LHCN-M2 (cell line): ENCODE data around the gene CSMD2. TPM values are rescaled to one million over a fixed set of nuclear protein-coding genes. Genes with fewer than 3 reads are reported as not detected.

Experiments used
- DNase-seq: peaks from one replicate; pipeline ENCODE4 v3.0.0-alpha.2; 2012; ENCODE audit warnings: low read depth
- total RNA-seq: library from RNA; depleted of rRNA; stranded (reverse); fragments of >200 nt; gene quantifications from 2 replicates; pipeline ENCODE4 v1.2.3, GENCODE V29; 2014

The CSMD2 gene
- total RNA-seq, 1 experiment from 2014 or later: not detected

DNA sequence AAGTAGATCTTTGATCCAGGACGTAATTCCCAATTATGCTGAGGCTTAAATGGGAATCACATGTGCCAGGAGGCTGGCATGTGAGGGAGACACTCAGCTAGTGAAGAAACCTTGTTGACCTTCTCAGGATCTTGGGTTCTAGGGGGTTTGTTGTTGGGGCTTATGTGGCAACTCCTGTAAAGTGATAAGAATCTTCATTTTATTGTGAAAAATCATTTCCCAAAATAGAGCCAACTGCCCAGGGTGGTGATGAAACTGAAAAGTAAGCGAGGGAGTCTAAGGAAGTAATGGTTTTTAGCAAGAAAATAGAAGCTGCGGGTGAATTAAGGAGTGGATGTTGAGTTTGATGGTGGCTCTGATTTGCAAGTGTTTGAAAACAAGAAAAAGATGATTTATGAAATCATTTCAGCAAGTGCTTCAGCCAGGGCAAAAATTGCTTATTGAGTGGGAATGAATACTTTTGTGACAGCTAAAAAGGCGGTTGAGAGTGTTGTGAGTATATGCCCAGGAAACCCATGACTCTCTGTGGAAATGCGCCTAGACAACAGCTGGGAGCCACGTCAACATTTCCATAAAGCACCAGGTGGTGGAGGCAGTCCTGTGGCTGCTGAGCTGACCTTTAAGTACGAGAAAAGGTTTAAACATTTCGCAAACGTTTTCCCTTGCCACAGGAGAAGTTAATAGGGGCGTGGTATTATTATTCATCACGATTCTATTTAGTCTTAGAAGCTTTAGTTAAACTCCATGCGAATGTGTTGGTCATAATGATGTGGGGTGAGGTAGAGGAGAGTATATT lies 198.5 kb downstream of the CSMD2 start:
- no peak for DNase-seq

DNA sequence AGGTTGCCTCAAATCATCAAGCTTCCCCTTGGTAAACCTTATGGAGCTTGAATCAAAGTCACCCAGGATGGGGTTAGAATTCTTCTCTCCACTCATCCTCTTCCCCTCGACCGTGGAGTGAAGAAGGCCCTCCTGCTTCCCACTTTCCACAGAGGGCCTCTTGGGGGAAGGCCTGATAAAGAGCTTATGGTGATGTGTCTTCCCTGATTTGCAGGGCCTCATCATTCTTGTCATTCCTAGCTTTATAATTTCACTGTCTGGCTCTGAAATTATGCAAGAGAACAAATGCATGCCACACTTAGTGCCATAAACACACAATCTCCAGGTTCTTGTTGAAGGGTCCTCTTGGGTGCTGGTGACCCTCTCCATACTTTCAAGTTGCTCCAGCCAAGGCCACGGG lies 199.9 kb downstream of the CSMD2 start:
- no peak for DNase-seq

GRCh38 chr1:33962061-33962460 lies 203.0 kb downstream of the CSMD2 start:
- no peak for DNase-seq

GRCh38 chr1:33960188-33960895 lies 204.7 kb downstream of the CSMD2 start:
- no peak for DNase-seq

GRCh38 chr1:33957854-33958253 lies 207.2 kb downstream of the CSMD2 start:
- no peak for DNase-seq

DNA sequence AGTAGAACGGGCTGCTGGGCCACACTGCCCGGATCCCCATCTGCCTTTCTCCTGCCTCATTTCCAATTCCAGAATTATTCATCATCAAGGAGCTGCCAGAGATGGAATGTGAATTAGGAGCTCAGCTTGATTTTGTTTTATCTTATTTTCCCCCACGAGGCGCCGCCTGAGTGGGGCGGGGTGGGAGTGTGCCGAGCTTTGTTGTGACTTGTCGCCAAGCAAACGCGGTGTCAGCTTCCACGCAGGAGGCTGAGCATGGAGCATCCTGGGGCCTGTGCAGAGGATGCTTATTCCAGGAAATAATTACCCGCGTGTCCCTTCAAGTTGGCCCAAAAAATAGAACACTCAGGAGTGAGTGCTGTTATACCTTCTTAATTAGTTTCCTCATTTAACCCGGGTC lies 209.9 kb downstream of the CSMD2 start:
- DNase-seq: no peak

DNA sequence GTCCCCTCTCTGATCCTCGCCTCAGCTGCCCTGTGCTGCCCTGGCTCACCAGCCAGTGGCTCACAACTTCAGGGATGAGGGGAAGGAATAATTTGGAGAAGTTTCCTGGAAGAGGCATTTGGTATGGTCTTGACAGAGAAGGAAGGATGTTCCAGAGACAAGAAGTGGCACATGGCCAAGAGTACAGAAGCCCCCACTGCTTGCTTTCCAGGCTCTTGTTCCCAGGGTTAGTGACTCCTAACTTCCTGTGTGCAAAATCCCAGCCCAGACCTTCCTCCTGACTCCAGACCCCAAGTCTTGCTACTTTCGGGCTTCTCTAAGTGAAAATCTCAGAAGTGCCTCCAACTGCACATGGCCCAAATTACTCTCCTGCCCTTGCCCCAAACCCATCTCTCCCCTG lies 215.5 kb downstream of the CSMD2 start:
- no peak for DNase-seq

DNA sequence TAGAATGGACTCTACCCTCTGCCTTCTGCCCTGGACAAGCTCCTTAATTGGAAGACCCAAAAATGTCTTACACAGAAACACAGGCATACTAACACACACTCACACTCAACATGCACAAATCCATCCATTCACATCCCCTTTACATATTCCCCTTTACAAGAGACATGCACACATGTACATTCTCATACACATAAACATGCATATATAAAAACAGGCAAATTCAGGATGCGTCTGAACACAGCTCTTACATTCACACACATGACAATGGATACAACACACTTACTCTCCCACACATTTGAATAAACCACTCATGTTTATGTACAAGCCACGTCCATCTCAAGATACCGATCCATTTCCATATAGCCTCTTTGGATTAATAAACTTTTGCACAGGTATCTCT lies 216.7 kb downstream of the CSMD2 start:
- no peak for DNase-seq

GRCh38 chr1:33946836-33947235 lies 218.2 kb downstream of the CSMD2 start:
- DNase-seq: no peak

DNA sequence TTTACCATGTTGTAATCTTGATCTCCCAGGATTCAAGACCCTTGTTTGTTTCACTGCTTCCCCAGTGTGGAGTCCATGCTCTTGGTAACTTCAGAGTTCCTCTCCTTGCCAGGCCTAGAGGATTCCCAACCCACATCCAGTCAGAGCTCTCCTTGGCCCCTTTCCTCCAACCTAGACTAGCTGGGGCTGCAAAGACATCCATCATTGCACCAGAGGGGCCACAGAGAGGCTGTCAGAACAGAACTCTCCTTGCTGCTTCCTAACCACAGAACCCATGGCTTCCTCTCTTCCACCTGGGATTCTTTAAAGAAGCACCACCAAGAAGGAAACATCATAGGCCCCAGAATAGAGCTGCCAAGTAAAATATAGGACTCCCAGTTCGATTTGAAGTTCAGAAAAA lies 220.2 kb downstream of the CSMD2 start:
- no peak for DNase-seq

GRCh38 chr1:33943978-33944377 lies 221.1 kb downstream of the CSMD2 start:
- DNase-seq: peak; percentile 10

DNA sequence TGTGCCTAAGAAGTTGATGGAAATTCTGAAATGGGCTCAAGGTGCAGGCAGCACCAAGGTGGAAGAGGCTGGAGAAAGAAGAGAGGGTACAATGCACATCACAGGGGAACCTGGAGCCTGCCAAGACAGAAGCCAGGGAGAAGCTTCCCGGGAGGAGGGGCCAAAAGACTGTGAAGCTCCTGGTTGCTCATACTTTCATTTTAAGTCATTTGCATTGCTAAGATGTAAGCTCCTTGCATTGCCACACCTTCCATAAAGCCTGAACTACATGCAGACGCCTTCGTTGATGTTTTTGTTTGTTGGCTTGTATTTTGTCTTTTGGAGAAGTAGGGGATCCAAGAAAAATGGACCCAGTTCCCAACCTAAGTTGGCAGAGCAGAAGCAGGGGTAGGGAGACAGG lies 232.2 kb downstream of the CSMD2 start:
- no peak for DNase-seq

GRCh38 chr1:33931111-33931475 lies 233.9 kb downstream of the CSMD2 start:
- no peak for DNase-seq

DNA sequence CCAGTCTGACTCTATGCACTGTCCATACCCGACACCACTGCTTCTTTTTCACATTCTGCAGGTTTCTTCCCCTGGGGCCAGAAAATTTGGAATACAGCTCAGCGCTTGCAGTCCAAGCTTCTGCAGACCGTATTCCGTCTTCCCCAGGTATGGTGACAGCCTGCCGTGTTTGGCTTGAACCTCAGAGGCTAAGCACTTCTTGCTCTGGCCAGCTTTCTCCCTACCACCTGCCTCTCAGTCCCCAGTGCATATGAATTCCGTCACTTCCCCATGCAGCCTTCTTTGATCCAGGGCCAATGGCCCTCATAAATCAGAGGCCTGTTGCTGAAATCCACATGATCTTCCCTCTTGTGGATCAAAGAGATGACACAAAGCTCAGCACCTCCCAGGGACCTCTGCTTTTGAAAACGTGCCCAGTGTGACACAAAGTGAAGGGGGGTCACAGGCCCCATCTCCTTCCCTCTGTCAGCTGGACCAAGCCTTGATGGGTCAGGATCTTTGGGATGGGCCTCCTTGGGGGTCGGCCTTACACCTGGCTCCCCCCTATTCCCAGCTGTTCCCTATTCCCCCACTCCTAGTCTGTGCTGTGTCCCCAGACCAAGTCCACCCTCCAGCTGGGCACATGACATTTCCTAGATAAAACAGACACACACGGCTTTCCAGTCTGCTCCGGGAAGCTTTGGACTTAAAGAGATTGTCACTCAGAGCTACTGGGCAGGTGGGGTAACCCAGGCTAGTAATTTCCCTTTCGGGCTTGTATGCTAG lies 234.5 kb downstream of the CSMD2 start:
- no peak for DNase-seq

- DNase-seq: no peak
Observed at GRCh38 chr1:33928251-33928650, 236.8 kb downstream of the CSMD2 start.

GRCh38 chr1:33927721-33928120 lies 237.3 kb downstream of the CSMD2 start:
- DNase-seq: no peak

GRCh38 chr1:33925586-33925985 lies 239.4 kb downstream of the CSMD2 start:
- no peak for DNase-seq

DNA sequence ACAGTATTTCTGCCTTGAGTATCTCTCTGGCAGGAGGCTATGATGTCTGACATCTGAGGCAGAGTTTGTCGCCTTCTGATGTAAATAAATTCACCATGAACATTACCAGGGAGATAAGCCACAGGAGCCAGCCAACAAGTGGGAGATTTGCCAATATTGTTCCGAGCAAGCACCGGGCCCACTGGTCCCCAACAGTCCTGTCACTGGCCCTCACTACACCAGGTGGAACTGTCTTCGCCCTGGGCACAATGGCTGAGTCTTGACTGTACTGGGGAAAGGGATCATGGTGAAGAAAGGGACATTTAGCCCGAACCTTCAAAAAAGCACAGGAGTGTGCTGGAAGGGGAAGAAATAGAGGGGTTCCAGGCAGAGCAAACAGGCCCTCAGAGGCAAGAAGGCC lies 243.7 kb downstream of the CSMD2 start:
- DNase-seq: no peak

GRCh38 chr1:33918368-33918767 lies 246.7 kb downstream of the CSMD2 start:
- no peak for DNase-seq

DNA sequence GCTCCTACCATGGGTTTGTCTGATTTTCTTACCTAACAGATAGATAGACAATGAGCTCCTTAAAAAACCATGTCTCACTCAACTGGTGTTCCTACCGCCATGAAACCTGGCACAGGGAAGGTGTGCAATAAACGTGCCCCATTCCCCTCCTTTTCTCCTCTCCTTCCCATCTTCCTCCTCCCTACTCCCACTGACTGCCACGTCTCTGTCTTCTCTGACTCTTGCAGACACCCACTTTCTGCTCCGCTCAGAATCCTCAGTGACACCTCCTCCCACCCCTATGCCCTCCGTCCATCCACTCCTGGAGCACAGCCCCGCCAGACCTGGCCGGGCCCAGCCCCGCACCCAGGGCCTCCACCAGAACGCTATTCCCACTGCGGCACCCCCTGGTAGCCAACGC lies 248.2 kb downstream of the CSMD2 start:
- no peak for DNase-seq

- DNase-seq: no peak
Observed at GRCh38 chr1:33914531-33914930, 250.5 kb downstream of the CSMD2 start.

DNA sequence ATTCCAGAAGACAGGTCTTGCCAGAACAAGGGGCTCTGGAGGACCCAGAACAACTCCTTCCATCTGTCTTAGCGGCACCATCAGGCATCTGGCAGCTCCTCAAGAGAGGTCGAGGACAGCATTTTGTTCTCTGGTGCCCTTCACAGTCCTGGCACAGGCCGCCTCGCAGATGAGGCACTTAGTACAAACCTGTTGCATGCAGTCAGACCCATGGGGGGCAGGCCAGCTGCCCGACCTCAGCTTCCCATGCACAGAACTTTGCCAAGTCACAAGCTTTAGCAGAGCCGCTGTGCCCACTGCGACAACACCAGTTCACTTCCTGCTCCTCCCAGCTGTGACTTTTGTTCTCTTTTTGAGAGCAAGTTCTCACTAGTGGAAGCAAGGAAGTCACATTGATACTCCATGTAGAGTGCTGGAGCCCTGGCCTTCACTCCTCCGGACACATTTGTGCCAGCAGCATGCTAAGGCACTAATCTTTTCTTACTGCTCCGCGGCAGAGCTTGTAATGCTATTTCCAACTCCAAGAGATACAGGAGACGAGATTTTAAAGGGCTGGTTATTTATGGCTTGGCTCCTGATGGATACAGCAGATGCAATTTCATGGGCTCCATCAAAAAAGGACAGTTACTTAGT lies 256.6 kb downstream of the CSMD2 start:
- no peak for DNase-seq
